GM21367 (cell line): ENCODE results near the gene FBXO27.
"Not testable (repeated sequence)": the region's sequence is repeated elsewhere in the genome, so short reads cannot be mapped to it uniquely, and the experiment has no call there.

ENCODE experiments used
- ATAC-seq: cut with Tn5 transposase; IDR thresholded peaks from one replicate; pipeline ENCODE4 v1.9.1; 2021; ENCODE audit not compliant: unreplicated experiment

The FBXO27 gene

GRCh38 chr19:38989066-38989605 lies 43.2 kb downstream of the FBXO27 start:
- ATAC-seq = no peak

- not testable (repeated sequence) for ATAC-seq
These were observed 43.7 kb downstream of the FBXO27 start for GRCh38 chr19:38988627-38989026.

DNA sequence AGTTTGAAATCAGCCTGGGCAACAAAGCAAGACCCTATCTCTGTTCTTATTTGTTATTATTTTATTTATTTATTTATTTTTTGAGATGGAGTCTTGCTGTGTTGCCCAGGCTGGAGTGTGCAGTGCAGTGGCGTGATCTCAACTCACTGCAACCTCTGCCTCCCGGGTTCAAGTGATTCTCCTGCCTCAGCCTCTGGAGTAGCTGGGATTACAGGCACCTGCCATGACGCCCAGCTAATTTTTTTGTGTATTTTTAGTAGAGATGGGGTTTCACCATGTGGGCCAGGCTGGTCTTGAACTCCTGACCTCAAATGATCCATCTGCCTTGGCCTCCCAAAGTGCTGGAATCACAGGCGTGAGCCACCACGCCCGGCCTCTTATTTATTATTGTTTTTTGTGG lies 44.6 kb downstream of the FBXO27 start:
- ATAC-seq = not testable (repeated sequence)

DNA sequence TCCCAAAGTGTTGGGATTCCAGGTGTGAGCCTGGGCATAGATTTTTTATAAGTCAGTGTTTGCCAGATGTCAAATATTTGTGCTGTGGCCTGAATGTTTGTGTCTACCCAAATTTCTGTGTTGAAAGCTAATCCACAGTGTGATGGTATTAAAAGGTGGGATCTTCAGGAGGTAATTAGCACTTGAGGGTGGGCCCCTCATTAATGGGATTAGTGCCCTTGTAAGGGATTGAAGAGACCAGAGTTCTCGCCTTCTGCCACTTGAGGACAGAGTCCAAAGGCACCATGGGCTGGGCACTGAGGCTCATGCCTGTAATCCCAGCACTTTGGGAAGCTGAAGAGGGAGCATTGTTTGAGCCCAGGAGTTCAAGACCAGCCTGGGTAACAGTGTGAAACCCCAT lies 47.1 kb downstream of the FBXO27 start:
- no peak for ATAC-seq

DNA sequence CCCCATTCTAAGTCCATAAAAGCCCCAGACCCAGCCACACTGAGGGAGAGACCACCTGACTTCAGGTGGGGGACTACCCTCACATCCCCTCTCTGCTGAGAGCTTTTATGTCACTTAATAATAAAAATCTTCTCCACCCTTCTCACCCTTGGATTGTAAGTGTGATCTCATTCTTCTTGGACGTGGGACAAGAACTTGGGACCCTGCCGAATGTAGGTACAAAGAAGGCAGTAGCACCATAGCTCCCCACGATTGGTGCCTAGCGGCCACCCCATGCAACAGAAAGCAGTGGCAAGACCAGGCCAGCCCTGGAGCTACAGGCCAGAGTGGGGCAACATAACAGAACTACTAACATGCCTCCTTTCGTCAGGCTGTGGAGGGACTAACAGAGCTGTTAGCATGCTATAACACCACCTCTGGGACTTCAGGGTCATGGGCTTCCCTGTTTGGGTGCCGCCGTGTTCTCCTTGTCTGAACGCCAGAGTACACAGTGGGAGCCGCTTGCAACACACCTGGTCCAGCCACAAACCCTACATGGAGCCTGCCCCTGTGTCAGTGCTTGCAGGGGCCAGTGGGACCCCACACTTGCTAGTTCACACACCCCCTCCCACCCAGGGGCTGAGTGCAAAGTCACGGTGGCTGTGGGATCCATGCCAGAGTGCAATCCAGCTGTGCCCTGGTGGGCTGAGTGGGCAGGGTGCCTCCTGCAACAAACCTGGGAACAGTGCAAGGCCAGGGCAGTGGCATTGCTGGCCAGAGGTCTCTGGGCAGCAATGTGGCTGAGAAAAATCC lies 51.6 kb downstream of the FBXO27 start:
- ATAC-seq = no peak

- ATAC-seq = no peak
These were observed 52.5 kb downstream of the FBXO27 start for GRCh38 chr19:38979812-38980211.

GRCh38 chr19:38978326-38978689 lies 54.0 kb downstream of the FBXO27 start:
- no peak for ATAC-seq

- peak; percentile 65 for ATAC-seq
These were observed 54.7 kb downstream of the FBXO27 start for GRCh38 chr19:38977445-38978325.

DNA sequence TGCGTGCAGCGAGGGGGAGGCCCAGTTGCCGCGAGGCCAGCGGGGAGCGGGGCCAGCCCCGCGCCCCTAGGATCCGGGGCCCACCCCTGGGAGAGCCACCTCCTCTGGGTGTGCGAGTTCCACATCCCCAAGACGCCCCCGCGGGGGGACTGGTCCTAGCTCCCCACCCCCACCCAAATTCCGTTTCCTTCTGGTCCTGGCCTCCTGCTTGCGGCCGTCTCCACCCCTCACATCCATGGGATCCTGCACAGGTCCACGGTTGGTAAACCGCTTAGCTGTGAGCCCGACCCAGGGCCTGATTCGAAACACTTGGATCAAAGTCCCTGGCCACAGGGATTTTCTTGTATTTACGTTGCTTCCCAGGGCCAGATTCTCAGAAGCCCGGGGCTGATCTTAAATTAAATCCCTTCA lies 56.5 kb downstream of the FBXO27 start:
- ATAC-seq = no peak

- no peak for ATAC-seq
These were observed 57.0 kb downstream of the FBXO27 start, which contains the start of gene FBXO17 for GRCh38 chr19:38975214-38975860. Gene FBXO17, minus strand, starts transcription at chr19:38975742. Its CDS starts 25,423 bp downstream, at chr19:38950319.

GRCh38 chr19:38974624-38975213 lies 57.6 kb downstream of the FBXO27 start:
- ATAC-seq = no peak
